ENCODE results near the gene HTR4.

Gene HTR4

GRCh38 chr5:148641735-148642134 lies 12.6 kb downstream of the HTR4 start:
- no peak overlapping the region for H4K91ac ChIP-seq (ENCODE audit: low read depth, low read length)
- H2AK5ac ChIP-seq (ENCODE audit: low read length): no peak overlapping the region
- H3K36me3 ChIP-seq (ENCODE audit: control insufficient read depth in 1 of 2, insufficient read depth in 2 of 2, low read length in 2 of 2): no peaks in the 10 kb centered on the region
- H2BK5ac ChIP-seq (ENCODE audit: low read depth, low read length, poor library complexity): no peak overlapping the region
- H3K4ac ChIP-seq (ENCODE audit: low read depth, low read length): no peak overlapping the region
- no peak overlapping the region for H2BK12ac ChIP-seq (ENCODE audit: low read length)
- H3K27me3 ChIP-seq (ENCODE audit: insufficient read depth, low read length): no peaks in the 10 kb centered on the region
- no peaks in the 10 kb centered on the region for H3K79me1 ChIP-seq (ENCODE audit: low read length)
- H3K27ac ChIP-seq (ENCODE audit: low read depth, low read length): no peak overlapping the region
- no peaks in the 10 kb centered on the region for H3K4me1 ChIP-seq (ENCODE audit: control insufficient read depth in 1 of 2, insufficient read depth in 2 of 2, low read length in 2 of 2)
- H3K18ac ChIP-seq (ENCODE audit: low read length): no peak overlapping the region
- no peak overlapping the region for H4K8ac ChIP-seq (ENCODE audit: low read depth, low read length)
- H4K12ac ChIP-seq (ENCODE audit: low read depth, low read length): no peak overlapping the region
- DNase-seq: no peak
- H3K4me3 ChIP-seq (ENCODE audit: low read depth, low read length): no peak overlapping the region
- no peak overlapping the region for H3K4me2 ChIP-seq (ENCODE audit: low read length)
- no peaks in the 10 kb centered on the region for H3K79me2 ChIP-seq (ENCODE audit: control insufficient read depth, insufficient read depth, low read length, poor library complexity)
- no CpG with 5 or more reads among the region's 4 CpGs for WGBS (ENCODE audit: extremely low coverage, insufficient coverage, insufficient read length)
- H3K23ac ChIP-seq (ENCODE audit: low read length): no peak overlapping the region
- no peak overlapping the region for H3K14ac ChIP-seq (ENCODE audit: low read length)
- H3K9me3 ChIP-seq (ENCODE audit: insufficient read depth, low read depth, low read length): no peaks in the 10 kb centered on the region
- H2BK120ac ChIP-seq (ENCODE audit: insufficient read depth, low read length, poor library complexity): no peak overlapping the region
- no peak overlapping the region for H2AFZ ChIP-seq (ENCODE audit: insufficient read depth, low read length, poor library complexity)
- no peak overlapping the region for H3K9ac ChIP-seq (ENCODE audit: low read length)

GRCh38 chr5:148640471-148640870 lies 13.9 kb downstream of the HTR4 start:
- Histone ChIP-seq H3K27me3 (ENCODE audit: insufficient read depth, low read length) (no peaks in the 10 kb centered on the region), H3K27ac (ENCODE audit: low read depth, low read length) (no peak overlapping the region), H3K4me1 (ENCODE audit: control insufficient read depth in 1 of 2, insufficient read depth in 2 of 2, low read length in 2 of 2) (no peaks in the 10 kb centered on the region), H3K79me2 (ENCODE audit: control insufficient read depth, insufficient read depth, low read length, poor library complexity) (no peaks in the 10 kb centered on the region), H3K14ac (ENCODE audit: low read length) (no peak overlapping the region), H2BK120ac (ENCODE audit: insufficient read depth, low read length, poor library complexity) (no peak overlapping the region), H4K12ac (ENCODE audit: low read depth, low read length) (no peak overlapping the region), H2BK5ac (ENCODE audit: low read depth, low read length, poor library complexity) (no peak overlapping the region), H3K9me3 (ENCODE audit: insufficient read depth, low read depth, low read length) (no peaks in the 10 kb centered on the region), H2AK5ac (ENCODE audit: low read length) (no peak overlapping the region), H3K9ac (ENCODE audit: low read length) (no peak overlapping the region), H2BK12ac (ENCODE audit: low read length) (no peak overlapping the region), H3K4ac (ENCODE audit: low read depth, low read length) (no peak overlapping the region), H3K18ac (ENCODE audit: low read length) (no peak overlapping the region), H3K4me3 (ENCODE audit: low read depth, low read length) (no peak overlapping the region), H4K8ac (ENCODE audit: low read depth, low read length) (no peak overlapping the region), H3K36me3 (ENCODE audit: control insufficient read depth in 1 of 2, insufficient read depth in 2 of 2, low read length in 2 of 2) (no peaks in the 10 kb centered on the region), H3K4me2 (ENCODE audit: low read length) (no peak overlapping the region), H3K79me1 (ENCODE audit: low read length) (no peaks in the 10 kb centered on the region), H2AFZ (ENCODE audit: insufficient read depth, low read length, poor library complexity) (no peak overlapping the region), H4K91ac (ENCODE audit: low read depth, low read length) (no peak overlapping the region), H3K23ac (ENCODE audit: low read length) (no peak overlapping the region)
- no peak for DNase-seq

GRCh38 chr5:148639081-148639480 lies 15.2 kb downstream of the HTR4 start:
- H3K9me3 ChIP-seq (ENCODE audit: insufficient read depth, low read depth, low read length): no peaks in the 10 kb centered on the region
- H3K36me3 ChIP-seq (ENCODE audit: control insufficient read depth in 1 of 2, insufficient read depth in 2 of 2, low read length in 2 of 2): no peaks in the 10 kb centered on the region
- no peak overlapping the region for H3K23ac ChIP-seq (ENCODE audit: low read length)
- no peak overlapping the region for H3K4me3 ChIP-seq (ENCODE audit: low read depth, low read length)
- no peaks in the 10 kb centered on the region for H3K79me2 ChIP-seq (ENCODE audit: control insufficient read depth, insufficient read depth, low read length, poor library complexity)
- no peaks in the 10 kb centered on the region for H3K79me1 ChIP-seq (ENCODE audit: low read length)
- H3K9ac ChIP-seq (ENCODE audit: low read length): no peak overlapping the region
- no peak overlapping the region for H3K4me2 ChIP-seq (ENCODE audit: low read length)
- no peaks in the 10 kb centered on the region for H3K4me1 ChIP-seq (ENCODE audit: control insufficient read depth in 1 of 2, insufficient read depth in 2 of 2, low read length in 2 of 2)
- no peak overlapping the region for H2AFZ ChIP-seq (ENCODE audit: insufficient read depth, low read length, poor library complexity)
- H3K4ac ChIP-seq (ENCODE audit: low read depth, low read length): no peak overlapping the region
- H2AK5ac ChIP-seq (ENCODE audit: low read length): no peak overlapping the region
- H4K8ac ChIP-seq (ENCODE audit: low read depth, low read length): no peak overlapping the region
- WGBS (ENCODE audit: extremely low coverage, insufficient coverage, insufficient read length): no CpG with 5 or more reads among the region's 2 CpGs
- H3K18ac ChIP-seq (ENCODE audit: low read length): no peak overlapping the region
- H4K91ac ChIP-seq (ENCODE audit: low read depth, low read length): no peak overlapping the region
- no peak overlapping the region for H2BK120ac ChIP-seq (ENCODE audit: insufficient read depth, low read length, poor library complexity)
- H4K12ac ChIP-seq (ENCODE audit: low read depth, low read length): no peak overlapping the region
- no peak overlapping the region for H3K27ac ChIP-seq (ENCODE audit: low read depth, low read length)
- DNase-seq: no peak
- H2BK12ac ChIP-seq (ENCODE audit: low read length): no peak overlapping the region
- H3K14ac ChIP-seq (ENCODE audit: low read length): no peak overlapping the region
- no peaks in the 10 kb centered on the region for H3K27me3 ChIP-seq (ENCODE audit: insufficient read depth, low read length)
- H2BK5ac ChIP-seq (ENCODE audit: low read depth, low read length, poor library complexity): no peak overlapping the region

GRCh38 chr5:148636353-148636752 lies 18.0 kb downstream of the HTR4 start:
- Histone ChIP-seq H3K4me3 (ENCODE audit: low read depth, low read length) (no peak overlapping the region), H2BK5ac (ENCODE audit: low read depth, low read length, poor library complexity) (no peak overlapping the region), H3K4me2 (ENCODE audit: low read length) (no peak overlapping the region), H2BK120ac (ENCODE audit: insufficient read depth, low read length, poor library complexity) (no peak overlapping the region), H3K14ac (ENCODE audit: low read length) (no peak overlapping the region), H3K4ac (ENCODE audit: low read depth, low read length) (no peak overlapping the region), H3K79me1 (ENCODE audit: low read length) (no peaks in the 10 kb centered on the region), H3K27me3 (ENCODE audit: insufficient read depth, low read length) (no peaks in the 10 kb centered on the region), H3K9me3 (ENCODE audit: insufficient read depth, low read depth, low read length) (no peaks in the 10 kb centered on the region), H4K91ac (ENCODE audit: low read depth, low read length) (no peak overlapping the region), H2AK5ac (ENCODE audit: low read length) (no peak overlapping the region), H2AFZ (ENCODE audit: insufficient read depth, low read length, poor library complexity) (no peak overlapping the region), H3K79me2 (ENCODE audit: control insufficient read depth, insufficient read depth, low read length, poor library complexity) (no peaks in the 10 kb centered on the region), H4K12ac (ENCODE audit: low read depth, low read length) (no peak overlapping the region), H3K4me1 (ENCODE audit: control insufficient read depth in 1 of 2, insufficient read depth in 2 of 2, low read length in 2 of 2) (no peaks in the 10 kb centered on the region), H2BK12ac (ENCODE audit: low read length) (no peak overlapping the region), H3K18ac (ENCODE audit: low read length) (no peak overlapping the region), H3K9ac (ENCODE audit: low read length) (no peak overlapping the region), H3K27ac (ENCODE audit: low read depth, low read length) (no peak overlapping the region), H3K36me3 (ENCODE audit: control insufficient read depth in 1 of 2, insufficient read depth in 2 of 2, low read length in 2 of 2) (no peaks in the 10 kb centered on the region), H4K8ac (ENCODE audit: low read depth, low read length) (no peak overlapping the region), H3K23ac (ENCODE audit: low read length) (no peak overlapping the region)
- no peak for DNase-seq
- no CpG with 5 or more reads among the region's 3 CpGs for WGBS (ENCODE audit: extremely low coverage, insufficient coverage, insufficient read length)

Measured in trophoblast cell (in vitro differentiated cells and primary cell).